Measurements from ENCODE around the gene MAP2K2. TPM values are rescaled to one million over a fixed set of nuclear protein-coding genes. Genes with fewer than 3 reads are reported as not detected.

Gene MAP2K2
- total and polyA plus RNA-seq, 9 of the 15 experiments (the other 6 are each of a cell fraction or from before 2014, with no cell fraction given): 1.0 to 151 (median 58.3) TPM

- no peak for TF ChIP-seq BCLAF1 (IDR thresholded peaks at IDR 0.05; ENCODE audit: borderline replicate concordance in 1 of 2, control insufficient read depth in 1 of 2, low read depth in 2 of 2, low read length in 1 of 2)
- no peak for TF ChIP-seq ZKSCAN3 (CRISPR knock-in tag; IDR thresholded peaks at IDR 0.05)
- TF ChIP-seq BRCA1 (IDR thresholded peaks at IDR 0.05): no peak
- no peak for TF ChIP-seq BRCA1 (CRISPR knock-in tag; IDR thresholded peaks at IDR 0.05)
- peak; percentile 41 for TF ChIP-seq ZBTB33 (CRISPR knock-in tag; IDR thresholded peaks at IDR 0.05)
- peak; percentile 99 for TF ChIP-seq ZKSCAN1 (IDR thresholded peaks at IDR 0.05; ENCODE audit: low read depth, low read length)
- no peak for TF ChIP-seq HDAC6 (IDR thresholded peaks at IDR 0.05; ENCODE audit: low read depth, low read length)
- peak; percentile 92 for TF ChIP-seq SMARCA5 (IDR thresholded peaks at IDR 0.05)
- no peak for TF ChIP-seq JUN (IDR thresholded peaks at IDR 0.05; ENCODE audit: borderline replicate concordance, low read depth, low read length)
- no peak for TF ChIP-seq JUN (CRISPR knock-in tag; IDR thresholded peaks at IDR 0.05; ENCODE audit: borderline replicate concordance)
- no peak for TF ChIP-seq ZNF79 (CRISPR knock-in tag; IDR thresholded peaks at IDR 0.05; ENCODE audit: low read depth)
- TF ChIP-seq MEIS2 (IDR thresholded peaks at IDR 0.05; ENCODE audit: partially characterized antibody): peak; percentile 60
- TF ChIP-seq ZNF143 (CRISPR knock-in tag; IDR thresholded peaks at IDR 0.05): no peak
- no peak for TF ChIP-seq PHTF2 (CRISPR knock-in tag; IDR thresholded peaks at IDR 0.05)
- TF ChIP-seq ZNF174 (CRISPR knock-in tag; IDR thresholded peaks at IDR 0.05): no peak
- peak; percentile 14; the same call in 1 of the 2 replicates for TF ChIP-seq ATF3 (IDR thresholded peaks at IDR 0.05)
- TF ChIP-seq ATF3 (CRISPR knock-in tag; conservative IDR thresholded peaks at IDR 0.05): no peak
- no peak for TF ChIP-seq POLR3G (IDR thresholded peaks at IDR 0.05; ENCODE audit: extremely low read depth, insufficient read length, insufficient replicate concordance)
These were observed 63.9 kb downstream of the MAP2K2 start (continued) for GRCh38 chr19:4059891-4060620.
